GM12892 (cell line): ENCODE measurements around the gene LAMA2.

Experiments used
- POLR2A ChIP-seq: IDR thresholded peaks from 2 replicates; pipeline ENCODE4 v1.6.1; 2011; ENCODE audit warnings: low read depth, low read length, control low read depth
- POLR2AphosphoS5 ChIP-seq: IDR thresholded peaks from 2 replicates; pipeline ENCODE4 v1.6.1; 2011; ENCODE audit warnings: low read depth, low read length, control low read depth
- TAF1 ChIP-seq: IDR thresholded peaks from 2 replicates; pipeline ENCODE4 v1.6.1; 2011; ENCODE audit warnings: low read depth, mild to moderate bottlenecking, control low read depth, low read length, borderline replicate concordance

GRCh38 chr6:128860782-128861181, 22.2 kb upstream of the LAMA2 start:
- no peak for TF ChIP-seq POLR2AphosphoS5
- TF ChIP-seq TAF1, result no peak
- no peak for TF ChIP-seq POLR2A
